Measurements from ENCODE around the gene BEND2. TPM values are rescaled to one million over a fixed set of nuclear protein-coding genes. Genes with fewer than 3 reads are reported as not detected.

Gene BEND2
- total and polyA plus RNA-seq, 10 of the 15 experiments (the other 5 are each of a cell fraction or from before 2014, with no cell fraction given) = not detected

Other genes with a start within 250 kb of the BEND2 start
- 2.0 and 2.5 TPM in 2 replicates for gene SCML2, start 133.8 kb upstream of the BEND2 start, total RNA-seq (2014; rRNA removed)
- gene SCML2, start 133.8 kb upstream of the BEND2 start, total RNA-seq (2014; rRNA removed; fragmentation: Illumina TruSeq; extraction: Trizol) = 2.7 and 3.2 TPM in 2 replicates
- 1.5 and 1.9 TPM in 2 replicates for gene SCML2, start 133.8 kb upstream of the BEND2 start, total RNA-seq (2021)
- gene SCML2, start 133.8 kb upstream of the BEND2 start, polyA plus RNA-seq (2011; rRNA removed) = 1.9 and 2.0 TPM in 2 replicates
- gene SCML2, start 133.8 kb upstream of the BEND2 start, polyA plus RNA-seq (2014; fragmentation: Illumina TruSeq; extraction: Trizol) = 2.8 TPM in 2 replicates
- 1 to 10 TPM; 1.5 to 2.9 TPM for gene SCML2, start 133.8 kb upstream of the BEND2 start, polyA plus RNA-seq (2014; fragmentation: Nextera tagmentation; extraction: Ambion mirVana)
- gene SCML2, start 133.8 kb upstream of the BEND2 start, polyA plus RNA-seq (2014; rRNA removed) = 2.3 and 2.4 TPM in 2 replicates
- 1 to 10 TPM; 3.5 to 4.4 TPM for gene SCML2, start 133.8 kb upstream of the BEND2 start, polyA plus RNA-seq (2016; fragmentation: Nextera tagmentation; extraction: Ambion mirVana)
- 7.3 and 10.2 TPM in 2 replicates for gene CDKL5, start 204.7 kb upstream of the BEND2 start, total RNA-seq (2014; rRNA removed)
- 11.2 and 12.4 TPM in 2 replicates for gene CDKL5, start 204.7 kb upstream of the BEND2 start, total RNA-seq (2014; rRNA removed; fragmentation: Illumina TruSeq; extraction: Trizol)
- 14.5 and 15.3 TPM in 2 replicates for gene CDKL5, start 204.7 kb upstream of the BEND2 start, total RNA-seq (2021)
- 1.9 and 2.3 TPM in 2 replicates for gene CDKL5, start 204.7 kb upstream of the BEND2 start, polyA plus RNA-seq (2011; rRNA removed)
- 9.4 and 11.5 TPM in 2 replicates for gene CDKL5, start 204.7 kb upstream of the BEND2 start, polyA plus RNA-seq (2014; fragmentation: Illumina TruSeq; extraction: Trizol)
- 1 to 10 TPM; 1.4 to 2.3 TPM for gene CDKL5, start 204.7 kb upstream of the BEND2 start, polyA plus RNA-seq (2014; fragmentation: Nextera tagmentation; extraction: Ambion mirVana)
- 5.8 and 6.6 TPM in 2 replicates for gene CDKL5, start 204.7 kb upstream of the BEND2 start, polyA plus RNA-seq (2014; rRNA removed)
- gene CDKL5, start 204.7 kb upstream of the BEND2 start, polyA plus RNA-seq (2016; fragmentation: Nextera tagmentation; extraction: Ambion mirVana) = 1 to 10 TPM; 4.9 to 6.0 TPM

Data from GM12878 (cell line).